SU-DHL-6 (cell line): ENCODE data around the gene BHLHE23.
A peak's percentile ranks its signal among the peaks of the same experiment; 100 is the strongest.

Experiments used
- H2AFZ ChIP-seq: fragments of 200-600 bp; sonication (generic); 2 replicates; pipeline ENCODE4 v1.6.1; 2014; ENCODE audit warnings: low read depth, mild to moderate bottlenecking, moderate library complexity, mixed read lengths, antibody characterized with exemption, low read length; ENCODE audit not compliant: severe bottlenecking
- H3F3A ChIP-seq: fragments of 200-600 bp; shearing (Covaris generic); 2 replicates; pipeline ENCODE4 v1.6.0; 2016; ENCODE audit warnings: antibody characterized with exemption, mild to moderate bottlenecking; ENCODE audit not compliant: insufficient read depth
- H3K27ac ChIP-seq: fragments of 200-600 bp; sonication (generic); 2 replicates; pipeline ENCODE4 v1.5.1; 2016; ENCODE audit warnings: low read depth, mild to moderate bottlenecking, low read length, moderate library complexity, mixed read lengths
- H3K27me3 ChIP-seq: fragments of 200-600 bp; sonication (generic), shearing (Covaris generic); 2 replicates; pipeline ENCODE4 v1.6.0; 2014; ENCODE audit warnings: mild to moderate bottlenecking, low read length
- H3K36me3 ChIP-seq: fragments of 200-600 bp; sonication (generic); 2 replicates; pipeline ENCODE4 v1.6.1; 2014; ENCODE audit warnings: mild to moderate bottlenecking, low read length, mixed read lengths
- H3K4me2 ChIP-seq: fragments of 300-600, 200-600 bp; shearing (Covaris generic), sonication (generic); 2 replicates; pipeline ENCODE4 v1.6.0; 2014; ENCODE audit warnings: low read length, low read depth, mild to moderate bottlenecking; ENCODE audit not compliant: poor library complexity, severe bottlenecking
- H3K4me3 ChIP-seq: fragments of 200-600 bp; sonication (generic); 2 replicates; pipeline ENCODE4 v1.5.1; 2014; ENCODE audit warnings: antibody characterized with exemption, low read length, mild to moderate bottlenecking, mixed read lengths; ENCODE audit not compliant: insufficient read depth, poor library complexity, severe bottlenecking
- H3K79me2 ChIP-seq: fragments of 200-600 bp; sonication (generic); 2 replicates; pipeline ENCODE4 v1.6.1; 2014; ENCODE audit warnings: mild to moderate bottlenecking, low read length, moderate library complexity; ENCODE audit not compliant: insufficient read depth
- H3K9ac ChIP-seq: fragments of 200-600 bp; sonication (generic); 2 replicates; pipeline ENCODE4 v1.7.0; 2014; ENCODE audit warnings: mild to moderate bottlenecking, low read length
- H3K9me2 ChIP-seq: fragments of 200-600 bp; sonication (generic); replicated peaks from 2 replicates; pipeline ENCODE4 v1.6.1; 2014; ENCODE audit warnings: low read length; ENCODE audit not compliant: insufficient read depth
- H3K9me3 ChIP-seq: fragments of 200-600 bp; sonication (generic); 2 replicates; pipeline ENCODE4 v1.6.1; 2014; ENCODE audit warnings: low read length, mixed read lengths; ENCODE audit not compliant: insufficient read depth
- H4K20me1 ChIP-seq: fragments of 200-600 bp; sonication (generic); 2 replicates; pipeline ENCODE4 v1.6.1; 2014; ENCODE audit warnings: low read depth, mild to moderate bottlenecking, antibody characterized with exemption, low read length, moderate library complexity, mixed read lengths
- CTCF ChIP-seq: fragments of 200-600 bp; sonication (generic); IDR thresholded peaks from one replicate; pipeline ENCODE4 v1.5.1; 2017; ENCODE audit warnings: antibody characterized with exemption, mild to moderate bottlenecking, low read length, moderate library complexity; ENCODE audit not compliant: insufficient read depth, poor library complexity, severe bottlenecking
- EZH2phosphoT487 ChIP-seq: fragments of 200-600 bp; sonication (generic), shearing (Covaris generic); conservative IDR thresholded peaks from 2 replicates; pipeline ENCODE4 v1.6.1; 2018; ENCODE audit warnings: mild to moderate bottlenecking, antibody characterized with exemption, low read length, moderate library complexity, mixed read lengths

Gene BHLHE23

DNA sequence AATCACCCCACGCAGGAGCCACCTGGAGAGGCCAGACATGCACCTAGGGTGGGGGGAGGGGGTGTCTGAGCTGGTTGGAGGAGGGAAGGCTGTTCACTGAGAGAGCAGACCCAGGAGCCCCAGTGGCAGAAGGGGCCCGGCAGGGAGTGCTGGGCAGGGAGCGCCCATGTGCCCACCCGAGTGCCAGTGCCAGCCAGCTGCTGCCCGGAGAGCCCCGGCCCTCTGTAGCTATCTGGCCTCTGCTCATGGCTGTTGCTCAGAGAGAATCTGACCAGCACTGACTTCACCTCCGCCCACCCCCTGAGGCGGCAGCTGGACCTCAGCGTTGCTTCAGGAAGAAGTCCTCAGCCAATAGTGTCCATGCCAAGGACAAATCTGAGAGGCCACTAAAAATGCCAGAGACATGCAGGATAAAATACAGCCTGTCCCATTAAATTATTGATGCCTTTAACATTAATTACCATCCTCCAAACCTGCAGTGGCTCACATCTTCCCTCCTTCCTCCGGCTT is 31.5 kb downstream of the BHLHE23 start:
- H3K79me2 ChIP-seq = no peaks in the 10 kb centered on the region
- no peak overlapping the region for H3K9ac ChIP-seq
- H3K4me2 ChIP-seq = no peak overlapping the region
- no peaks in the 10 kb centered on the region for H3K9me3 ChIP-seq
- H3K27ac ChIP-seq = no peak overlapping the region
- no peaks in the 10 kb centered on the region for H3K36me3 ChIP-seq
- H2AFZ ChIP-seq = no peak overlapping the region
- TF ChIP-seq CTCF = no peak
- no peak for TF ChIP-seq EZH2phosphoT487
- H3F3A ChIP-seq = no peaks in the 10 kb centered on the region
- no peaks in the 10 kb centered on the region for H3K27me3 ChIP-seq
- H3K9me2 ChIP-seq = no peaks in the 10 kb centered on the region
- H4K20me1 ChIP-seq = no peaks in the 10 kb centered on the region
- H3K4me3 ChIP-seq = no peak overlapping the region

- TF ChIP-seq EZH2phosphoT487 = no peak
- no peak for TF ChIP-seq CTCF
- no peaks in the 10 kb centered on the region for H3K79me2 ChIP-seq
- no peaks in the 10 kb centered on the region for H3K27me3 ChIP-seq
- no peak overlapping the region for H3K4me3 ChIP-seq
- H3F3A ChIP-seq = no peaks in the 10 kb centered on the region
- no peaks in the 10 kb centered on the region for H3K9me2 ChIP-seq
- no peak overlapping the region for H3K4me2 ChIP-seq
- H4K20me1 ChIP-seq = no peaks in the 10 kb centered on the region
- H2AFZ ChIP-seq = no peak overlapping the region
- no peak overlapping the region for H3K27ac ChIP-seq
- H3K9me3 ChIP-seq = no peaks in the 10 kb centered on the region
- no peaks in the 10 kb centered on the region for H3K36me3 ChIP-seq
- no peak overlapping the region for H3K9ac ChIP-seq
These were observed 33.7 kb downstream of the BHLHE23 start for GRCh38 chr20:62972845-62973745.

- H4K20me1 ChIP-seq = no peaks in the 10 kb centered on the region
- H2AFZ ChIP-seq = no peak overlapping the region
- no peaks in the 10 kb centered on the region for H3K27me3 ChIP-seq
- H3K9me2 ChIP-seq = no peaks in the 10 kb centered on the region
- TF ChIP-seq CTCF (peak; percentile 87), EZH2phosphoT487 (no peak)
- no peaks in the 10 kb centered on the region for H3K36me3 ChIP-seq
- H3K9me3 ChIP-seq = no peaks in the 10 kb centered on the region
- no peak overlapping the region for H3K4me2 ChIP-seq
- H3K27ac ChIP-seq = no peak overlapping the region
- no peaks in the 10 kb centered on the region for H3K79me2 ChIP-seq
- H3F3A ChIP-seq = no peaks in the 10 kb centered on the region
- no peak overlapping the region for H3K4me3 ChIP-seq
- no peak overlapping the region for H3K9ac ChIP-seq
These were observed 34.6 kb downstream of the BHLHE23 start for GRCh38 chr20:62971950-62972844.
